WI38 (cell line): ENCODE measurements around the gene OR2A14.
"Not testable (repeated sequence)": the region's sequence is repeated elsewhere in the genome, so short reads cannot be mapped to it uniquely, and the experiment has no call there.

Experiments
- H3K4me3 ChIP-seq: 2 replicates; pipeline ENCODE4 v1.5.1; 2011; ENCODE audit warnings: low read depth, mild to moderate bottlenecking, control low read depth, low read length
- TF ChIP-seq, protein P1 (sequence below): IDR thresholded peaks from 2 replicates; pipeline ENCODE4 v1.5.1; 2012; ENCODE audit warnings: low read depth, mild to moderate bottlenecking, control low read depth, low read length

OR2A14 gene

DNA sequence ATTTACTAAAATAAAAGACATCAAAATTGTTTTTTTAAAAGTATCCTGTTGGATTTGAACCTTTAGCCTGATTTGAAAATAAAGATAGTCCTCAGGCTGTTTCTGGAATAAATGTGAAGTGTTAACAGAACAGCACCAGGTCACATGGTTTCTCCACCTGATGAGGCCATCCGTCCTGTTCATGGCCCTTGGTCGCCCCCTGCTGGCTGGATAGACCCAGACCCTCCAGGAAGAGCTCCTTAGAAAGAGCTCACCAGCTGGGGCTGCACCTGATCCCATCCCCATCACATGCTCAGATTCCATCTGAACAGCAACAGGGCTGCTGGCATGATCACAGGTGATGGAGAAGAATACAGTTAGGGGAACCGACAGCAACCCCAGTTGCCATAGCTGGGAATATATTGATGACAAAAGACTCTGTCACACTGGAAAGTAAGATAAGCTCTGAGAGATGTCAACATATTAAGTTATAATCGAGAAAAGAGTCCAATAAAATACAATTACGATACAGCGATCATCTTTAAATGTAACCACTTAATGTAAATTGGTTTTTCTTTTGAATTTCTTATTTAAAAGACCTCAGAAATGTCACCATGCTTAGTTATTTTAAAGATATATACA is 4.8 kb downstream of the OR2A14 start:
- TF ChIP-seq, protein P1, sequence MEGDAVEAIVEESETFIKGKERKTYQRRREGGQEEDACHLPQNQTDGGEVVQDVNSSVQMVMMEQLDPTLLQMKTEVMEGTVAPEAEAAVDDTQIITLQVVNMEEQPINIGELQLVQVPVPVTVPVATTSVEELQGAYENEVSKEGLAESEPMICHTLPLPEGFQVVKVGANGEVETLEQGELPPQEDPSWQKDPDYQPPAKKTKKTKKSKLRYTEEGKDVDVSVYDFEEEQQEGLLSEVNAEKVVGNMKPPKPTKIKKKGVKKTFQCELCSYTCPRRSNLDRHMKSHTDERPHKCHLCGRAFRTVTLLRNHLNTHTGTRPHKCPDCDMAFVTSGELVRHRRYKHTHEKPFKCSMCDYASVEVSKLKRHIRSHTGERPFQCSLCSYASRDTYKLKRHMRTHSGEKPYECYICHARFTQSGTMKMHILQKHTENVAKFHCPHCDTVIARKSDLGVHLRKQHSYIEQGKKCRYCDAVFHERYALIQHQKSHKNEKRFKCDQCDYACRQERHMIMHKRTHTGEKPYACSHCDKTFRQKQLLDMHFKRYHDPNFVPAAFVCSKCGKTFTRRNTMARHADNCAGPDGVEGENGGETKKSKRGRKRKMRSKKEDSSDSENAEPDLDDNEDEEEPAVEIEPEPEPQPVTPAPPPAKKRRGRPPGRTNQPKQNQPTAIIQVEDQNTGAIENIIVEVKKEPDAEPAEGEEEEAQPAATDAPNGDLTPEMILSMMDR: peak; percentile 47; the same call in 1 of the 2 replicates
- H3K4me3 ChIP-seq: no peak overlapping the region

DNA sequence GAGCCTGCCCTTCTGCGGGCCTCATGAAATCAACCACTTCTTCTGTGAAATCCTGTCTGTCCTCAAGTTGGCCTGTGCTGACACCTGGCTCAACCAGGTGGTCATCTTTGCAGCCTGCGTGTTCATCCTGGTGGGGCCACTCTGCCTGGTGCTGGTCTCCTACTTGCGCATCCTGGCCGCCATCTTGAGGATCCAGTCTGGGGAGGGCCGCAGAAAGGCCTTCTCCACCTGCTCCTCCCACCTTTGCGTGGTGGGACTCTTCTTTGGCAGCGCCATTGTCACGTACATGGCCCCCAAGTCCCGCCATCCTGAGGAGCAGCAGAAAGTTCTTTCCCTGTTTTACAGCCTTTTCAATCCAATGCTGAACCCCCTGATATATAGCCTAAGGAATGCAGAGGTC is 6.6 kb downstream of the OR2A14 start:
- not testable (repeated sequence) for H3K4me3 ChIP-seq

GRCh38 chr7:144130730-144131129 is 7.8 kb downstream of the OR2A14 start:
- TF ChIP-seq, protein P1: no peak
- H3K4me3 ChIP-seq: no peak overlapping the region

DNA sequence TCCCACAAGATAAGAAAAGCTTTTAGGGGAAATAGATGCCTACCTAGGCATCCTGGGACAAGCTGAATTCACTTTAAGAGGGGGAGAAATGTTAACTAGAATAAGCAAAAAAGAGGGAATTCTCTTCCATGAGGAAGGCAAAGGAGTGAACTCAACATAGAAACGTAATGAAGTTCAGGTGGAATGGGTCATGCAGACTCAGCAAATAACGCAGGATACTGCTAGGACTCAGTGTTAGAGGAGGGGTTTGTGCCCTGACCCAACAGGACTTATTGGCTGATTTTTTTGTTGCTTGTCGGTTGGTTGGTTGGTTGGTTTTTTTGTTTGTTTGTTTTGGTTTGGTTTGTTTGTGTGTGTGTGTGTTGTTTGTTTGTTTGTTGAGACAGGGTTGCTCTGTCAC is 9.3 kb downstream of the OR2A14 start:
- H3K4me3 ChIP-seq: no peak overlapping the region
- TF ChIP-seq, protein P1: no peak

DNA sequence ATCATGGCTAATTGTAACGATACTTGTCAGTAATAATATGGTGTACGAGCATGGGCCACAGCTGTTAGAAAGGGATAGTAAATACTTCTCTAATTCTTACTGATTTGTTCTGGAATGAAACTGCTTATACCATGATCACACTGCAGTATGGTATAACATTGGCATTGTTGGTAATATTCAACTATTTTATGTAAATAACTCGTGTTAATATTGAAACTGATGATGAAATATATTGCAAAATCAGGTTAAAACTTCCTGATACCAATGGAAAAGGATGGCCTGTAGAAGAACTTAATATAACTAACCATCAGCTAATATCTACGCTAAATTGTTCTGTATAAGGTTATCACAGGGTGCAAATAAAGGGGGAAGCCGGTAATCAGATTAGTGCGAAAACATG is 10.3 kb downstream of the OR2A14 start:
- no peak overlapping the region for H3K4me3 ChIP-seq
- TF ChIP-seq, protein P1: no peak

DNA sequence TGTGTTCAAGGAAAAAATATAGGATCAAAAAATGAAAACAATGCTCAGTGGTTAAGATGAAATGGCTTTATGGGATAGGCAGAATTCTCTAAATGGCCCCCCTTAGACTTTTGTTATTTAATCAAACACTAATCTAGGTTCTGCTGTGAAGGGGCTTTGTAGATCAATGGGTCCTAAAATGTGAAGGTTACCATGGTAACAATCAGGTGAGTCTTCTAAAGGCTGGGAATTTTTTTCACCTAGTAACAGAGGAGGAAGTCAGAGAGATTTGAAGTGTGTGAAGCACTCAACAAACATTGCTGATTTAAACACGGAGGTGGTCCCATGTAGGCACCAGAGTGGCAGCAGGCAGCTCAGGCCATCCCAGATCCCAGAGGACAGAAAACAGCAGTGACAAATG is 11.1 kb downstream of the OR2A14 start:
- TF ChIP-seq, protein P1: no peak
- no peak overlapping the region for H3K4me3 ChIP-seq

DNA sequence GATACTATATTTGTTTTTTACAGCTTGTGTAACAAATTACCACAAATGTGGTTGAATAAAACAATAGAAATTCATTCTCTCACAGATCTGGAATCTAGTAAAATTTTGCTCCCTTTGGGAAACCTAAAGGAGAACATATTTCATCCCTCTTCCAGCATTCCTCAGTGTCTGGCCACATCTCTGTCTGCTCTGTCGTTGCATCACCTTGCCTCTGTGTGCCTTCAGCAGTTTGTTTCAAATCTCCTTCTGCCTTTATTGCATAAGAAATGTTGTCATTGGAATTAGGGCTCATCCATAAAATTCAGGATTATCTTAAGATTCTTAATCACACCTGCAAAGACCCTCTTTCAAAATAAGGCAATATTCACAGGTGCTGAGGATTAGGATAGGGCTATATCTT is 14.5 kb downstream of the OR2A14 start:
- H3K4me3 ChIP-seq: no peak overlapping the region
- TF ChIP-seq, protein P1: no peak

DNA sequence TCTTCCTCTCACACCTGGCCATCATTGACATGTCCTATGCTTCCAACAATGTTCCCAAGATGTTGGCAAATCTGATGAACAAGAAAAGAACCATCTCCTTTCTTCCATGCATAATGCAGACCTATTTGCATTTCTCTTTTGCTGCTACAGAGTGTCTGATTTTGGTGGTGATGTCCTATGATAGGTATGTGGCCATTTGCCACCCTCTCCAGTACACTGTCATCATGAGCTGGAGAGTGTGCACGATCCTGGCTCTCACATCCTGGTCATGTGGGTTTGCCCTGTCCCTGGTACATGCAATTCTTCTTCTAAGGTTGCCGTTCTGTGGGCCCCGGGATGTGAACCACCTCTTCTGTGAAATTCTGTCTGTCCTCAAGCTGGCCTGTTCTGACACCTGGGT is 19.2 kb downstream of the OR2A14 start:
- TF ChIP-seq, protein P1: no peak
- no peak overlapping the region for H3K4me3 ChIP-seq
